Panc1 (cell line): ENCODE data around the gene RASGRP3. TPM values are rescaled to one million over a fixed set of nuclear protein-coding genes. Genes with fewer than 3 reads are reported as not detected.

Experiments used
- ATAC-seq: fragments of 200-7000 bp; cut with Tn5 transposase; 2 replicates; pipeline ENCODE4 v1.9.1; 2020; ENCODE audit warnings: mild to moderate bottlenecking, moderate library complexity
- BruUV-seq: library from RNA; stranded (reverse); fragments of 400-500 nt; replicated peaks from 2 replicates; lab custom pipeline; 2021; lab: Mats Ljungman, UMichigan
- CTCF ChIA-PET: fragments of 300-600 bp; sonication (Branson Sonifier 250); formaldehyde crosslinking; loops from one replicate; lab custom pipeline; 2022; ENCODE audit warnings: antibody characterized with exemption; lab: Charles Lee
- POLR2A ChIA-PET: fragments of 300-600 bp; sonication (Branson Sonifier 250); formaldehyde crosslinking; loops from one replicate; lab custom pipeline; 2022; ENCODE audit warnings: antibody characterized with exemption; lab: Charles Lee
- DNase-seq: peaks from one replicate; pipeline ENCODE4 v3.0.0-alpha.2; 2010; ENCODE audit warnings: low read depth, low spot score
- H3K27ac ChIP-seq: 2 replicates; pipeline ENCODE4 v1.5.1; 2011; ENCODE audit warnings: mild to moderate bottlenecking, low read length, inconsistent platforms
- H3K27me3 ChIP-seq: fragments of 200-500 bp; sonication (Bioruptor generic); 2 replicates; pipeline ENCODE4 v1.6.0; 2014; ENCODE audit warnings: low read length, inconsistent platforms; ENCODE audit not compliant: control insufficient read depth, insufficient read depth
- H3K36me3 ChIP-seq: fragments of 200-500 bp; sonication (Bioruptor generic); 2 replicates; pipeline ENCODE4 v1.5.1; 2014; ENCODE audit warnings: inconsistent platforms, mild to moderate bottlenecking, low read length, moderate library complexity; ENCODE audit not compliant: control insufficient read depth, insufficient read depth
- H3K4me1 ChIP-seq: 2 replicates; pipeline ENCODE4 v1.5.1; 2011; ENCODE audit warnings: inconsistent platforms, mild to moderate bottlenecking, low read length, moderate library complexity; ENCODE audit not compliant: control insufficient read depth, insufficient read depth
- H3K4me3 ChIP-seq, 2 experiments: 2 replicates each; pipeline ENCODE4 v1.5.1; 2011 to 2012; ENCODE audit warnings: low read depth in 2 of 2, low read length in 2 of 2, mild to moderate bottlenecking in 2 of 2, inconsistent platforms in 1 of 2, moderate library complexity in 1 of 2
- H3K9me3 ChIP-seq: fragments of 200-500 bp; sonication (Bioruptor generic); 2 replicates; pipeline ENCODE4 v1.5.1; 2014; ENCODE audit warnings: low read depth, mild to moderate bottlenecking, inconsistent platforms, low read length, moderate library complexity; ENCODE audit not compliant: control insufficient read depth, insufficient read depth
- POLR2AphosphoS5 ChIP-seq: IDR thresholded peaks from 2 replicates; pipeline ENCODE4 v1.6.1; 2012; ENCODE audit warnings: mild to moderate bottlenecking, low read depth, low read length, moderate library complexity
- REST ChIP-seq, 2 experiments: IDR thresholded peaks; 2 replicates each; pipeline ENCODE4 v1.6.1; 2011 to 2012; ENCODE audit warnings: low read depth in 2 of 2, control low read depth in 1 of 2, low read length in 1 of 2, mild to moderate bottlenecking in 1 of 2, moderate library complexity in 1 of 2; ENCODE audit not compliant: insufficient read depth in 1 of 2
- SIN3A ChIP-seq: IDR thresholded peaks from 2 replicates; pipeline ENCODE4 v1.6.1; 2012; ENCODE audit warnings: low read depth, mild to moderate bottlenecking, low read length, moderate library complexity, borderline replicate concordance; ENCODE audit not compliant: insufficient read depth
- TCF7L2 ChIP-seq: IDR thresholded peaks from 2 replicates; pipeline ENCODE4 v1.6.1; 2011; ENCODE audit warnings: mild to moderate bottlenecking, low read depth, low read length, inconsistent platforms
- in situ Hi-C: cut with HindIII; loops from 2 replicates; pipeline ENCODE4 v1.10.0; 2016; ENCODE audit warnings: low sequenced_read_pairs, low pct_unique_long_range_greater_than_20kb
- intact Hi-C: fragments of 100-400 bp; cut with micrococcal nuclease; formaldehyde crosslinking; loops from one replicate; pipeline ENCODE4 v1.10.0; 2022; ENCODE audit not compliant: unreplicated experiment
- total RNA-seq: library from RNA; stranded (reverse); gene quantifications from one replicate; pipeline ENCODE4 v1.2.1, GENCODE V29; 2021; ENCODE audit not compliant: unreplicated experiment
- TF ChIP-seq, protein P1 (sequence below): fragments of 450-650 bp; IDR thresholded peaks from 2 replicates; pipeline ENCODE4 v1.5.1; 2017; ENCODE audit warnings: mild to moderate bottlenecking

Gene RASGRP3
- total RNA-seq, 1 experiment from 2014 or later = 2.6 TPM

DNA sequence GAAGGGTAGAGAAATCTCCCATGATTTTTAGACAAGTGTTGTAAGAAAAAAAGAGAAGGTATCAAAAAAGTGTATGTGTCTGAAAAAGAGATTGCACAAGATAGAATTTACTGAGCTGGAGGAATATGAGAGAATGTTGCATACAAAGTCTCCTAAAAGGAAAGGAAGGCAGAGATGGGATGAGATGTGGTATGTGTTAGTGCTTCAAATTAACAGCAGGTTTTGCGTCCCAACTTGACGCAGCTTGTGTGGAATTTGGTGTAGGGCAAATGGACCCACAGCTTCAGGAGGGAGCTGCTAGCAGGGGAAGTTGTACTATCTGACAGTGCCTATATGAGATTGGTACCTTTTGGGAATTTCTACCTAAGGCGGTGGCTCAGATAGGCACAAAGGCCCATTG, 9.0 kb upstream of the RASGRP3 start:
- DNase-seq (no peak), ATAC-seq (no peak)
- no peaks in the 10 kb centered on the region for H3K4me1 ChIP-seq
- in situ Hi-C loops (no loop called here), intact Hi-C loops (no loop called here)
- ChIA-PET POLR2A (no interaction called here), CTCF (no interaction called here)
- BruUV-seq = no TSS peak
- no peaks in the 10 kb centered on the region for H3K27me3 ChIP-seq
- H3K27ac ChIP-seq = no peak overlapping the region
- no peaks in the 10 kb centered on the region for H3K36me3 ChIP-seq
- TF ChIP-seq POLR2AphosphoS5 = no peak
- no peak for TF ChIP-seq REST (IDR thresholded peaks at IDR 0.05; ENCODE audit: insufficient read depth in 1 of 2, low read depth in 2 of 2, low read length in 1 of 2)
- TF ChIP-seq, protein P1, sequence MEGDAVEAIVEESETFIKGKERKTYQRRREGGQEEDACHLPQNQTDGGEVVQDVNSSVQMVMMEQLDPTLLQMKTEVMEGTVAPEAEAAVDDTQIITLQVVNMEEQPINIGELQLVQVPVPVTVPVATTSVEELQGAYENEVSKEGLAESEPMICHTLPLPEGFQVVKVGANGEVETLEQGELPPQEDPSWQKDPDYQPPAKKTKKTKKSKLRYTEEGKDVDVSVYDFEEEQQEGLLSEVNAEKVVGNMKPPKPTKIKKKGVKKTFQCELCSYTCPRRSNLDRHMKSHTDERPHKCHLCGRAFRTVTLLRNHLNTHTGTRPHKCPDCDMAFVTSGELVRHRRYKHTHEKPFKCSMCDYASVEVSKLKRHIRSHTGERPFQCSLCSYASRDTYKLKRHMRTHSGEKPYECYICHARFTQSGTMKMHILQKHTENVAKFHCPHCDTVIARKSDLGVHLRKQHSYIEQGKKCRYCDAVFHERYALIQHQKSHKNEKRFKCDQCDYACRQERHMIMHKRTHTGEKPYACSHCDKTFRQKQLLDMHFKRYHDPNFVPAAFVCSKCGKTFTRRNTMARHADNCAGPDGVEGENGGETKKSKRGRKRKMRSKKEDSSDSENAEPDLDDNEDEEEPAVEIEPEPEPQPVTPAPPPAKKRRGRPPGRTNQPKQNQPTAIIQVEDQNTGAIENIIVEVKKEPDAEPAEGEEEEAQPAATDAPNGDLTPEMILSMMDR = no peak
- TF ChIP-seq TCF7L2 = no peak
- no peak overlapping the region for H3K4me3 ChIP-seq
- H3K9me3 ChIP-seq = no peaks in the 10 kb centered on the region

DNA sequence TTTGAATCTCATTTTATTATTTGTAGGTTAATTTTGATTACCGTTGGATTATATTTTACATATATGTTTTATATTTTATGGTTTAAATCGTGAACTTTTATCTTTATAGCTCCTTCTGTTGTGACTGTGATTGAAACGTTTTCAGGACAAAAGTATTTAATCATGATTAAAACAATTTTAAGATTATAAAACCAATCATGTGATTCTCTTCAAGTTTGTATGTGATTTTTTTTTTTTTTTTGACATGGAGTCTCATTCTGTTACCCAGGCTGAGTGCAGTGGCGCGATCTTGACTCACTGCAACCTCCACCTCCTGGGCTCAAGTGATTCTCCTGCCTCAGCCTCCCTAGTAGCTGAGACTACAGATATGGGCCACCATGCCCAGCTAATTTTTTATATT, 7.2 kb upstream of the RASGRP3 start:
- no peak overlapping the region for H3K4me3 ChIP-seq
- no TSS peak for BruUV-seq
- H3K9me3 ChIP-seq = no peaks in the 10 kb centered on the region
- no peaks in the 10 kb centered on the region for H3K36me3 ChIP-seq
- intact Hi-C loops (no loop called here), in situ Hi-C loops (no loop called here)
- no peaks in the 10 kb centered on the region for H3K27me3 ChIP-seq
- TF ChIP-seq TCF7L2 (no peak), REST (IDR thresholded peaks at IDR 0.05; ENCODE audit: insufficient read depth in 1 of 2, low read depth in 2 of 2, low read length in 1 of 2) (no peak), POLR2AphosphoS5 (no peak), SIN3A (no peak)
- TF ChIP-seq, protein P1 = no peak
- H3K27ac ChIP-seq = no peak overlapping the region
- H3K4me1 ChIP-seq = no peaks in the 10 kb centered on the region
- ChIA-PET POLR2A (no interaction called here), CTCF (no interaction called here)
- DNase-seq = no peak
- no peak for ATAC-seq
